ENCODE results near the gene PANK2. TPM values are rescaled to one million over a fixed set of nuclear protein-coding genes. Genes with fewer than 3 reads are reported as not detected.

The PANK2 gene
- total and polyA plus RNA-seq, 2 of the 8 experiments (the other 6 are each of a cell fraction or from before 2014, with no cell fraction given) = 17.1 to 57.5 TPM

DNA sequence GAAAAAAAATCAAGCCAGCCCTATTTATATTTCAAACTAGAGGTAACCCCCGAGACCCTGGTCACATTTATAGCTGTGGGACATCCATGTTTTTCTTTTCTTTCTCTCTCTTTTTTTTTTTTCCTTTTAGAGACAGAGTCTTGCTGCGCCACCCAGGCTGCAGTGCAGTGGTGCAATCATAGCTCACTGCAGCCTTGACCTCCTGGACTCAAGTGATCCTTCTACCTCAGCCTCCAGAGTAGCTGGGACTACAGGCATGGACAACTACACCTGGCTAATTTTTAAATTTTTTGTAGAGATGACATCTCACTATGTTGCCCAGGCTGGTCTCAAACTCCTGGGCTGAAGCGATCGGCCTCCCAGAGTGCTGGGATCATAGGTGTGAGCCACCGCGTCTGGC is 30.5 kb upstream of the PANK2 start:
- H3K36me3 ChIP-seq (ENCODE audit: control insufficient read depth in 2 of 4, insufficient read depth in 4 of 4, low read length in 3 of 4) = peaks cover 8 to 28% (median 24%) of the 10 kb centered on the region in 4 experiments; a peak in 7 of 8 replicates
- CTCF ChIA-PET (ENCODE audit: partially characterized antibody) = interaction anchor here (0.6 to 6.4 kb wide), 3 partner anchors 8 to 1414 kb away, joined by 3 to 55 read pairs (median 3); no protein-coding TSS in a partner anchor

More for the DNA sequence above, 30.5 kb upstream of the PANK2 start:
- Histone ChIP-seq H3K4ac (replicated peaks; ENCODE audit: insufficient read length, low read depth, low read length) (no peak overlapping the region), H3K23me2 (ENCODE audit: low read depth, low read length) (no peaks in the 10 kb centered on the region), H3K9ac (replicated peaks in 1 of 4; ENCODE audit: extremely low read depth in 1 of 4, low read depth in 3 of 4, low read length in 3 of 4) (no peak overlapping the region), H4K91ac (replicated peaks; ENCODE audit: insufficient read length, low read length) (no peak overlapping the region), H2AFZ (ENCODE audit: low read length) (no peak overlapping the region), H3K4me3 (ENCODE audit: extremely low read depth in 1 of 4, insufficient read depth in 2 of 4, low read depth in 3 of 4, low read length in 4 of 4) (no peak overlapping the region), H4K20me1 (replicated peaks in 1 of 2; ENCODE audit: control insufficient read depth in 1 of 2, insufficient read depth in 2 of 2, low read length in 2 of 2) (peaks cover 3 to 9% of the 10 kb centered on the region in 2 experiments), H3K79me1 (ENCODE audit: low read depth, low read length) (no peaks in the 10 kb centered on the region), H2AK5ac (ENCODE audit: low read depth, low read length) (no peak overlapping the region), H4K5ac (ENCODE audit: insufficient read length, low read depth, low read length) (no peak overlapping the region), H2BK15ac (ENCODE audit: low read length) (no peak overlapping the region), H2BK5ac (ENCODE audit: low read depth, low read length) (no peak overlapping the region), H3K9me3 (ENCODE audit: insufficient read depth in 2 of 2, low read depth in 1 of 2, low read length in 1 of 2) (no peaks in the 10 kb centered on the region; a peak in 1 of 4 replicates), H3K23ac (ENCODE audit: insufficient read length) (no peak overlapping the region), H3K27ac (ENCODE audit: low read depth, low read length) (no peak overlapping the region), H2BK120ac (replicated peaks; ENCODE audit: low read depth, low read length) (no peak overlapping the region), H3K4me2 (ENCODE audit: insufficient read depth in 1 of 2, low read depth in 2 of 2, low read length in 2 of 2) (no peak overlapping the region), H3K4me1 (replicated peaks in 1 of 4; ENCODE audit: control insufficient read depth in 3 of 4, insufficient read depth in 4 of 4, low read length in 3 of 4) (no peaks in the 10 kb centered on the region; a peak in 1 of 7 replicates), H3K56ac (replicated peaks; ENCODE audit: insufficient read length, low read depth, low read length) (no peak overlapping the region), H2BK20ac (ENCODE audit: low read length) (no peak overlapping the region), H3K79me2 (ENCODE audit: control insufficient read depth in 1 of 2, insufficient read depth in 2 of 2, low read length in 2 of 2) (no peaks in the 10 kb centered on the region), H3K27me3 (replicated peaks in 1 of 4; ENCODE audit: control insufficient read depth in 3 of 4, extremely low read depth in 1 of 4, insufficient read depth in 3 of 4, low read length in 3 of 4) (no peaks in the 10 kb centered on the region), H3K14ac (ENCODE audit: insufficient read length) (no peak overlapping the region), H2BK12ac (ENCODE audit: low read depth, low read length) (no peak overlapping the region), H4K8ac (ENCODE audit: extremely low read depth, insufficient read depth, low read length) (no peak overlapping the region), H3K18ac (ENCODE audit: extremely low read depth, low read length) (no peak overlapping the region)
- no peak for FAIRE-seq
- POLR2A ChIA-PET (ENCODE audit: partially characterized antibody) = interaction anchor here (1.3 to 2.0 kb wide), 2 partner anchors 11 to 38 kb away, joined by 3 to 4 read pairs; partner anchors contain the start of gene AP5S1
- 90% methylated on average over 1 of the region's 6 CpGs; no CpG with 5 or more reads in 1 of the 2 experiments for WGBS, 2 experiments (ENCODE audit: extremely low coverage in 1 of 2, insufficient coverage in 1 of 2, insufficient read length in 1 of 2, insufficient replicate concordance in 2 of 2, low coverage in 1 of 2, low lambda C conversion rate in 2 of 2, missing lambda C conversion rate in 1 of 2)
- TF ChIP-seq, protein P1, sequence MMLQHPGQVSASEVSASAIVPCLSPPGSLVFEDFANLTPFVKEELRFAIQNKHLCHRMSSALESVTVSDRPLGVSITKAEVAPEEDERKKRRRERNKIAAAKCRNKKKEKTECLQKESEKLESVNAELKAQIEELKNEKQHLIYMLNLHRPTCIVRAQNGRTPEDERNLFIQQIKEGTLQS (IDR thresholded peaks at IDR 0.05; ENCODE audit: insufficient read depth, low read depth, low read length) = no peak
- no peak for TF ChIP-seq CREB1 (IDR thresholded peaks at IDR 0.05)
- no peak for TF ChIP-seq JUND (IDR thresholded peaks at IDR 0.05; ENCODE audit: low read length)
- no peak for TF ChIP-seq MAFK (IDR thresholded peaks at IDR 0.05; ENCODE audit: low read depth, low read length)
- TF ChIP-seq KDM4A (IDR thresholded peaks at IDR 0.05; ENCODE audit: low read depth, low read length, severe bottlenecking) = no peak
- no peak for DNase-seq (ENCODE audit: low read depth in 1 of 2, low spot score in 2 of 2)
